Inflammatory macrophage (primary cell): ENCODE data around the gene SLAMF9.

ENCODE experiments used
- DNase-seq, 2 donors: peaks; one replicate each; pipeline ENCODE4 v3.0.0-alpha.2; 2020 to 2022

The SLAMF9 gene

DNA sequence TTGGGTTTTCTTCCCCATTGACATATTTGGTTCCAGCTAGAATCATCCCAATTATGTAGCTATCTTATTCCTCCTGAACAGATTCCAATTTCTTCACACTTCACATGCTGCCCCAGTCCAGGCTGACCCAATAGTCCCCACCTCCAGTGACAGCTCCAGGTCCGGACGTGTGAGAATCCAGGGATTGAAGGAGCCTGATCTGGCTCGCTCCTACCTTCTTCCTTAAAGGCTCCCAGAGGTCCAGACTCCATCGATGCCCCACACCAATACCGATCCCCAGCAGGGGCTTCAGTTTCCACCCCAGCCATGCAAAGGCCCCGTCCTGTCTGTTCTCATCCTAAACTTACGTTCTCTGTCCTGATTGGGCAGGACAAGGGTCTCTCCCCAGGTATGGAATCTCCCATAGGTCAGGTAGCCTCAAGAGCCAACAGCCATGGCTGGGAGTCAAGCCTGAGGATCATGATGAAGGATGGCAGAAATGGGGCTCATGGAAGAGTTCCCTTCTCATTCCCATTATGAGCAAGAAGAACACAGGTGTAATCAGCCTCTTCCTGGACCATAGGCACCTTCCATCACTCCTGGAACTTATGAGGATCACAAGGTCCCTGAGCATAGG is 20.4 kb upstream of the SLAMF9 start:
- DNase-seq, result no peak

DNA sequence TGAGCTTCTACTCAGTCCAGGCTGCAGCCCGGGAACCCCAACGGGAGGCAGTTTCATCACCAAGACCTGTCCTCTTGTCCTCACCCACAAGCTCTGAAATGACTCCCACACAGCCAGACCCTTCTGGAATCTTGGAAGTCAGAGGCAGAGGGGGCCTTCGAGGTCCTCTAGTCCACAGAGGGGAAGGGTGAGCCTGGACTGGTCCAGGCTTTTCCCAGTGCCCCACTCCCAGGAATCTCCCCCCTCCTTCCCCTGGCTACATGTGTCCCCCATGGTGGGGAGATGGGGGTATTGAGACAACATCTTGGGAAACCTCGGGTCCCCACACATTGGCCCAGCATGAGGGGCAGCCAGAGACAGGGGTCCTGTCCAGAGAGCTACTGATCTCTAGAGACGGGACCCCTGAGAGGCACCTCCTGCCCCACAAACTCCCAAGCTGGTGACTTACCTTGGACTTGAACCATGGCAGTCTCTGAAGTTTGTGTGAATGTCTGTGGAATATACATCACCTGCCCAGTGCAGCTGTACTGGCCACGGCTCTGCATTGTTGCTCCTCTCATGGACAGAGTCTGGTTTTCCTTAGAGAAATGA is 19.4 kb upstream of the SLAMF9 start:
- no peak for DNase-seq

- DNase-seq, result no peak
Observed at GRCh38 chr1:159972443-159973205, 18.6 kb upstream of the SLAMF9 start.

- no peak for DNase-seq
Observed at GRCh38 chr1:159970932-159971342, 16.9 kb upstream of the SLAMF9 start.

- no peak for DNase-seq
Observed at GRCh38 chr1:159968901-159969300, 14.9 kb upstream of the SLAMF9 start.

DNA sequence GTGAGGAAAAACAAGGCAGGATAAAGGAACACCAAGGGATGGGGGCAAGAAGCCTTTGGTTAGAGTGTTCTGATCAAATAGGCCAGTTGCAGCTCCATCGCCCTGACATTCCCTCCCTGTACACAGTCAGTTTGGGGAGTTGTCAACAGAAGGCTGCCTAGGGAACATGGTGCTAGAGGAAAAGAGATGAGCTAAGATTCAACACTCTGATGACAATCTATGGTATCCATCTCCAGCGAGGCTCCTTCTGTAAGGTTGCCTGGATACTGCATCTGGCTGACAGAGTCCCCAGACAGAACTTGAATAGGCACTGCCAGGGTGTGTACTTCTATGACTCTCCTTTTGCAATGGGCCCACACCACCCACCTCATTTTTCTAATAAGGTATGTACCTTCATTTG is 11.2 kb upstream of the SLAMF9 start:
- DNase-seq, result no peak

- no peak for DNase-seq
Observed at GRCh38 chr1:159964144-159964543, 10.1 kb upstream of the SLAMF9 start.

- DNase-seq, result no peak
Observed at GRCh38 chr1:159962176-159962575, 8.1 kb upstream of the SLAMF9 start.

DNA sequence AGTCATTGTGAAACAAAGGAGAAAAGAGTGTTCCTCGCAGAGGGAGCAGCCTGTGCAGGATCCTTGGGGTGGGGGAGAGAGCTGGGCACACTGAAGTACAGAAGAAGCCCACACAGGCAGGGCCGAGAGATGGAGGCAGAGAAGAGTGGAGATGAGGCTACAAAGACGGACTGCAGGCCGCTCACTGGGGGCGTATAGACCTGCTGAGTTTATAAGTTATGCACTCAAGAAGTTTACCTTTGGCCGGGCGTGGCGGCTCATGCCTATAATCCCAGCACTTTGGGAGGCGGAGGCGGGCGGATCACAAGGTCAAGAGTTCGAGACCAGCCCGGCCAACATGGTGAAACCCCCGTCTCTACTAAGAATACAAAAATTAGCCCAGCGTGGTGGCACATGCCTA is 7.6 kb upstream of the SLAMF9 start:
- DNase-seq, result no peak

DNA sequence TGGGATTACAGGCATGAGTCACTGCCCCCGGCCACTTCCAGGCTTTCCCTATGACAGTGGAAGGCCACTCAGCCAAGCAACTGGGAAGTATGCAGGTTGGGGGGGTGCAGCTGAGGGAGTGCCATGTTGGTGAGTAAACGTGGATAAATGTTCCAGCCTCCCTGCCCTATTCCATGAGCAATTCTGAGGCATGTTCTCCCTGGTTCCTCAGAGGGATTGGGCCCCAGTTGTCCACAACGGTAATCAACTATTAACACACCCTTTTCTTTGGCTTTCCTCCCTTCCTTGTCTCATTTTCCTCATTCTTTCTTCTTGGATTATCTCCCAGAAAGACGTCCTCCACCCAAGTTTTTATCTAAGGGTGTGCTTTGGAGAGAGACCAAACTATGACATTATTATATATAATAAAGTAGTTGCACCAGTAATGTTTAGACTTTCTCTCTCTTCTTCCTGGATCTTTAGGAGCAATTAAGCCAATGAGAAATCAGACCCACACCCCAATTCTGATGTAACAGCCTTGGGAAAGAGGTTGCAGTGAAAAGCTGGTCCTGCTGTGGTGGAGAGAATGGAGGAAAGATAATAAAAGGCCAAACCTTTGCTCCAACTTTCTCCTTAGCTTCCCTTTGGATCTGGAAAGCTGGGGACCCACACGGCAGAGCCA is 6.8 kb upstream of the SLAMF9 start:
- no peak for DNase-seq

GRCh38 chr1:159959451-159959850 is 5.4 kb upstream of the SLAMF9 start:
- no peak for DNase-seq

- DNase-seq, result no peak
Observed at GRCh38 chr1:159958719-159959380, 4.8 kb upstream of the SLAMF9 start.

DNA sequence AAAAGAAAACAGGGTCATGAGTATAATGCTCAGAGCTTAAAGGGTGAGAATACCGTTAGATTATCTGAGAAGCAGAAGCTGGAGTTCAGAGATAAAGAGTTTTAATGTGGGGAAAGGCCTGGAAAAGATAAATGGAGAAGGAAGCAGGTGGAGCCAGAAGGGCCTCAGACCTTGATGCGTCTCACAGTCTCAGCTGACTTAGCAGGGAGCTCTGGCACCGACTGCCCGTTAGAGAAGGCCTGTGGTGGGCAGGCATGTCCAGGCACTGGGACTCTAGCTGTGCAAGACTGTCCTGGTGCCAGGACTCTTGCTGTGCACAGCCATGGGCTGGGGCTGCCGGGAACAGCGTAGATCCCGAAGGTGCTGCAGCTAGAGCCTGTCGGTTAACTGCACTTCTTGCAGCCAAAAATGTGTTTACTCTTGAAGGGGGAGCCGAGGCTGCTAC is 3.8 kb upstream of the SLAMF9 start:
- no peak for DNase-seq

- no peak for DNase-seq
Observed at GRCh38 chr1:159955456-159955855, 1.4 kb upstream of the SLAMF9 start.

DNA sequence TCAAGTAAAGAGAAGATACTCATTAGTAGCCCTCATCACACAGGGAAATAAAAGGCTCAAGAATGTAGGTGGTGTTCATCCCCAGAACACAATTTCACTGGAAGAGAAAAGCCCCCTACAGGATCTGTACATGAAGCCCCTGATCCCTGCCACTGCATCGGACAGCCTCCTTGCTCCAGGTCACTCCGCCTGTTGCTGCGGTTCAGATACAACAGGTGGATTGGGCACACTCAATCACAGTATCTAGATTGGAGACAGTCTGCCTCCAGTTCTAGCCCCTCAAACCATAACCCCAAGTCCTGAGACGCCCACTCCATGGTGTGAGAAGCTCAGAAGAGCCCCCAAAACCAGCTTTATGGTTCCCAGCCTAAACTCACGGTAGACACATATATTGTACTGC is 1.1 kb downstream of the SLAMF9 start:
- no peak for DNase-seq

DNA sequence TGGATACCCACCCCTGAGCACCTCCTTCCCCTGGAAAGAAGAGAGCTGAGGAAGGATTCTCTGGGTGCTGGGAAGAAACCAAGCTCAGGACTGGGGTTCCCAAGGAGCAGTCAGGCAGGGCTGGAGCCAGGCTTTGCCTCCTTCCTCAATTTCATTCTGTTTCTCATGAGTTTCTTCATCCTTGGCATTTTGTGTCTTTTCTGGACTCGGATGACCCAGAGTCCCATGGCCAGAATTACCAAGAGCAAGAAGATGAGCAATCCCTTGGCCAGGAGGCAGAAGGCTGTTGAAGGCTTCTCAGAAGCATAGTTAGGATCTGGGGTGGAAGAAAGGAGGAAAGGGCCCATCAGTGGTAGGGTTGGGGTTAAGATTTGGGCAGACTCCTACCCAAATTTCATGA is 2.5 kb downstream of the SLAMF9 start:
- peak; percentile 82 to 85 for DNase-seq

DNA sequence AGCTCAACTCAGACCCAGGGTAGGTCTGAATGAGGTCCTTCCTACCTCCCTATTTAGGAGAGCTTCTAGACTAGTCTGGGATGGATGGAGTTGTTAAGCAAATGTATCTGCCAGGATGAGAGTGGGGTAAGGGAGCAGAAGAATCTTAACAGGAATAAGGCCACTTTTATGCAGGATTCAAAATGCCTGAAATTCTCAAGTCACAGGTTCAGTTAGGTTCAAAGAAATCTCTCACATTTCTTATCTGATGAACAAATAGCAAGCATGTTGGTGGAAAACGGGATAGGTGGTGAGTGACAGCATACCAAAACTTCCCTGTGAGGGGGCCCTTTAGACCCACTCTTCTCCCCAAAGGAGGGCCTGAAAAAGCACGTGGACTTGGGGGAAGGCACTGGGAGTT is 3.0 kb downstream of the SLAMF9 start:
- no peak for DNase-seq

DNA sequence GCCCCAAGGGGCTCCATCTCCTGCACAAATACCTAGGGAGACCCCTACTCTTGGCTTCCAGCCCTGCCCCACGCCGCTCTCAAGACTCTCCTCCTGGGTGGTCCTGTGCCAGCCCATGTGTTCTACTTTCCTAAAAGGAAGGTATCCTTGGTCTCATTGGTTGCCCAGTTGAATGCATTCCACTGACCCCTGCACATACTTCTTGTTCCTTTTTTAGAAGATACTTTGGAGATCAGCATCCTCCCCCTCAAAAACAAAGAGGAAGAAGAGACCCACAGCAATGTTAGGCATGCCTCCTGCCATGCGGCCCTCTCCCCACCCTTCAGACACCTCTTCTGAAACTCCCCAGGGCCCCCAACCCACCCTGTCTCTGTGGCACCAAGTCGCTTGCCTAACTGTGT is 4.1 kb downstream of the SLAMF9 start:
- DNase-seq, result peak; percentile 65 to 67

GRCh38 chr1:159949123-159949522 is 4.9 kb downstream of the SLAMF9 start:
- no peak for DNase-seq

DNA sequence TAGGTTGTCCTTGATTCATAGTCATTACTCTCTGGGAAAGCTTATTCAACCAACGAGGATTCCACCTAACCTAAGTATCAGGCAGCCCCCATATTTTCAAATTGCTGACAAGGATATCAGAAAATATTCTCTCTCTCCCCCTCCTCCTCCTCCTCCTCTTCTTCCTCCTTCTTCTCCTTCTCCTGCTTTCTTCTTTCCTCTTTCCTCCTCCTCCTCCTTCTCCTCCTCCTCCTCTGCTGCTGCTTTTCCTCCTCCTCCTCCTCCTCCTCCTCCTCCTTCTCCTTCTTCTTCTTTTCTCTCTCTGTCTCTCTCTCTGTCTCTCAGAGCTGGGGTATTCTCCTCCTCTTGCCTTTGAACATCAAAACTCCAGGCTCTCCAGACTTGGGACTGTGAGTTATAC is 6.1 kb downstream of the SLAMF9 start:
- no peak for DNase-seq

DNA sequence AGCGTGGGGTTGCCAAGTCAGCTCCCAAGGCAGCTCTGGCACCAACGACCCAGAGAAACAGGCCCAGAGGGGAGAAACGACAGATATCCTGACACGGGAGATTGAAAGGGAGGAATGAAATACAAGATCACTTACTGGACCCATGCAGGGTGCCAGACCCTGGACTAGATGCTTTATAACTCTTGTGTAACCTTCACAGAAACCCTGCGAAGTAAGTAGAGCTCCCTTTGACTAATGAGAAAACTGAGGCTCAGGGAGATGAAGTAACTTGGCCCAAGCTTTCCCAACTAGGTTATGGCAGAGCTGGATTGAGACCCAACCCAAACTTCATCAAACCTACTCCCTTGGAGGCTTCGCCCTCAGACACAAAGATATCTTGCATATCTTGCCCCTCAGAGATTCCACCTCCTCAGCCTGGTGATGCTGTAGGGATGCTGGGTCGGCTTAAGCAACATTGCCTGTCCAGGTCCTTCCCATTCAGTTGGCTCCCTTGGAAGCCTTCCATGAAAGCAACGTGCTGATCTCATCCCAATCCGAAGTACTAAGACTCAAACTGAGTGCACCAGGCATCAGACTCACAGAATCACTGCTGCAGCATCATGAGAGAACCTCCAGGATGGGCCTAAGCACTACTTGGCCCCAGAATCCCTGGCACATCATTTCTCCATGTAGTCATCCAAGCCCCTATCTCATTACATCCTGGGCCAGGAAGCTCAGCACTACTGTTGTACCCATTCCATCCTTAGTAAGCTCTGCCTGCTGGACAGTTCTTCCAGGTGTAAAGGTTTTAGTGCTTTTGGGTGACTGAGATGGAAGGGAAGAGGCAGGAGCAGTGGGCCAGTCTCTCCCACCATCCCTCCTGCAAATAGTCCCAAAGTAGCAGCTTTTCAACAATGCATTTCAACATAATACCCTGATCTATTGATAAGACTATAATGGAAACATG is 7.5 kb downstream of the SLAMF9 start:
- DNase-seq, result no peak
